Neural progenitor cell (in vitro differentiated cells): ENCODE results near the gene CCDC185. TPM values are rescaled to one million over a fixed set of nuclear protein-coding genes. Genes with fewer than 3 reads are reported as not detected.

Source experiments
- DNase-seq: peaks from one replicate; pipeline ENCODE4 v3.0.0-alpha.2; 2016; ENCODE audit warnings: low spot score
- H2AFZ ChIP-seq: fragments of 200-600 bp; sonication (generic); replicated peaks from 2 replicates; pipeline ENCODE4 v1.6.1; 2016; ENCODE audit warnings: antibody characterized with exemption
- H3F3A ChIP-seq: fragments of 200-600 bp; sonication (generic); 2 replicates; pipeline ENCODE4 v1.6.1; 2016; ENCODE audit warnings: antibody characterized with exemption, low read depth
- H3K27ac ChIP-seq: fragments of 200-600 bp; sonication (generic); 2 replicates; pipeline ENCODE4 v1.5.1; 2016; ENCODE audit warnings: mild to moderate bottlenecking
- H3K27me3 ChIP-seq: fragments of 200-600 bp; sonication (generic); 2 replicates; pipeline ENCODE4 v1.6.1; 2016; ENCODE audit warnings: mild to moderate bottlenecking, moderate library complexity
- H3K36me3 ChIP-seq: fragments of 200-600 bp; sonication (generic); 2 replicates; pipeline ENCODE4 v1.5.1; 2016
- H3K4me1 ChIP-seq: fragments of 200-600 bp; sonication (generic); 2 replicates; pipeline ENCODE4 v1.6.1; 2016; ENCODE audit warnings: mixed run types
- H3K4me2 ChIP-seq: fragments of 200-600 bp; sonication (generic); 2 replicates; pipeline ENCODE4 v1.6.1; 2016
- H3K4me3 ChIP-seq: fragments of 200-600 bp; sonication (generic); 2 replicates; pipeline ENCODE4 v1.5.1; 2016
- H3K79me2 ChIP-seq: fragments of 200-600 bp; sonication (generic); 2 replicates; pipeline ENCODE4 v1.6.1; 2016; ENCODE audit warnings: low read depth
- H3K9ac ChIP-seq: fragments of 200-600 bp; sonication (generic); 2 replicates; pipeline ENCODE4 v1.6.1; 2016
- H3K9me3 ChIP-seq: fragments of 200-600 bp; sonication (generic); 2 replicates; pipeline ENCODE4 v1.5.1; 2016; ENCODE audit warnings: low read depth
- H4K20me1 ChIP-seq: fragments of 200-600 bp; sonication (generic); 2 replicates; pipeline ENCODE4 v1.6.1; 2016; ENCODE audit warnings: low read depth
- H3K27ac Mint-ChIP-seq: 3 replicates; pipeline ENCODE4 v1.8.0; 2021; ENCODE audit warnings: mixed read lengths
- H3K27me3 Mint-ChIP-seq: 2 replicates; pipeline ENCODE4 v1.8.0; 2022; ENCODE audit warnings: low read depth, mild to moderate bottlenecking, inconsistent platforms, moderate library complexity, mixed read lengths; ENCODE audit not compliant: insufficient read depth
- H3K36me3 Mint-ChIP-seq: 3 replicates; pipeline ENCODE4 v1.8.0; 2021; ENCODE audit warnings: mixed read lengths
- H3K4me1 Mint-ChIP-seq: 3 replicates; pipeline ENCODE4 v1.8.0; 2021; ENCODE audit warnings: mixed read lengths
- H3K4me3 Mint-ChIP-seq: 3 replicates; pipeline ENCODE4 v1.8.0; 2021; ENCODE audit warnings: mild to moderate bottlenecking, moderate library complexity, mixed read lengths
- H3K9me3 Mint-ChIP-seq: 3 replicates; pipeline ENCODE4 v1.8.0; 2020; ENCODE audit warnings: mixed read lengths
- EZH2 ChIP-seq: fragments of 200-600 bp; sonication (generic); IDR thresholded peaks from 2 replicates; pipeline ENCODE4 v1.6.1; 2017; ENCODE audit warnings: antibody characterized with exemption, mild to moderate bottlenecking, moderate library complexity
- EZH2phosphoT487 ChIP-seq: fragments of 200-600 bp; sonication (generic); IDR thresholded peaks from 2 replicates; pipeline ENCODE4 v1.6.1; 2017; ENCODE audit warnings: antibody characterized with exemption
- small RNA-seq: library from RNA; depleted of rRNA; stranded (forward); fragments of <200 nt; gene quantifications from one replicate; pipeline ENCODE3, GENCODE V24; 2015
- total RNA-seq: library from RNA; depleted of rRNA; stranded (reverse); fragments of >200 nt; gene quantifications from 2 replicates; pipeline ENCODE4 v1.2.3, GENCODE V29; 2015; ENCODE audit warnings: low replicate concordance
- TF ChIP-seq, protein P1 (sequence below): fragments of 200-600 bp; sonication (generic); IDR thresholded peaks from 2 replicates; pipeline ENCODE4 v1.5.1; 2017; ENCODE audit warnings: antibody characterized with exemption, mild to moderate bottlenecking

The CCDC185 gene
- total RNA-seq, 1 donor from 2014 or later: not detected

DNA sequence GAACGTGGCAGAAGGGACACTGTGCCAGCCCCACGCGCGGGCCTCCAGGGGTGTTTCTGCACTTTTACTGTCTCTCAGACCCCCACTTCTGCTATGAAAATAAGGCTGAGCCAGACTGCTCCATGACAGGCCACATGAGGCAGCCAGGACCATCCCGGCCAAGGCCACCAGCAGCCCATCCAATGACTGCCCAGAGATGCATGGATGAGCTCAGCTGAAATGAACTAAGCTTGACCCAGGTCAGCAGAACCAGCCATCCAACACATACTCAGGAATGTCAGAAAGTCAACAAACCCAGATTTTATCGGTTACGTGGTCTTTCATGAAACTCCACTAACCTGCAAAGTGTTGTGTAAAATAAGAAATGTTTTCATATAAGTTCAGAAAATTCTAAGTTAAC lies 51.2 kb downstream of the CCDC185 start:
- peaks cover 10% of the 10 kb centered on the region for H3K27me3 Mint-ChIP-seq
- no peak overlapping the region for H3K4me3 Mint-ChIP-seq
- peaks cover 4% of the 10 kb centered on the region for H3K9me3 ChIP-seq
- no peaks in the 10 kb centered on the region for H3K36me3 ChIP-seq
- no peak overlapping the region for H3K27ac Mint-ChIP-seq
- no peaks in the 10 kb centered on the region for H4K20me1 ChIP-seq
- DNase-seq: no peak
- no peaks in the 10 kb centered on the region for H3K27me3 ChIP-seq
- H3K79me2 ChIP-seq: no peaks in the 10 kb centered on the region
- TF ChIP-seq, protein P1, sequence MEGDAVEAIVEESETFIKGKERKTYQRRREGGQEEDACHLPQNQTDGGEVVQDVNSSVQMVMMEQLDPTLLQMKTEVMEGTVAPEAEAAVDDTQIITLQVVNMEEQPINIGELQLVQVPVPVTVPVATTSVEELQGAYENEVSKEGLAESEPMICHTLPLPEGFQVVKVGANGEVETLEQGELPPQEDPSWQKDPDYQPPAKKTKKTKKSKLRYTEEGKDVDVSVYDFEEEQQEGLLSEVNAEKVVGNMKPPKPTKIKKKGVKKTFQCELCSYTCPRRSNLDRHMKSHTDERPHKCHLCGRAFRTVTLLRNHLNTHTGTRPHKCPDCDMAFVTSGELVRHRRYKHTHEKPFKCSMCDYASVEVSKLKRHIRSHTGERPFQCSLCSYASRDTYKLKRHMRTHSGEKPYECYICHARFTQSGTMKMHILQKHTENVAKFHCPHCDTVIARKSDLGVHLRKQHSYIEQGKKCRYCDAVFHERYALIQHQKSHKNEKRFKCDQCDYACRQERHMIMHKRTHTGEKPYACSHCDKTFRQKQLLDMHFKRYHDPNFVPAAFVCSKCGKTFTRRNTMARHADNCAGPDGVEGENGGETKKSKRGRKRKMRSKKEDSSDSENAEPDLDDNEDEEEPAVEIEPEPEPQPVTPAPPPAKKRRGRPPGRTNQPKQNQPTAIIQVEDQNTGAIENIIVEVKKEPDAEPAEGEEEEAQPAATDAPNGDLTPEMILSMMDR: no peak
- TF ChIP-seq EZH2: no peak
- TF ChIP-seq EZH2phosphoT487: no peak
- no peak overlapping the region for H2AFZ ChIP-seq
- H3K4me1 ChIP-seq: no peaks in the 10 kb centered on the region
- peaks cover 14% of the 10 kb centered on the region for H3K9me3 Mint-ChIP-seq
- no peak overlapping the region for H3K27ac ChIP-seq
- no peak overlapping the region for H3K9ac ChIP-seq
- H3F3A ChIP-seq: no peaks in the 10 kb centered on the region
- no peaks in the 10 kb centered on the region for H3K4me1 Mint-ChIP-seq
- H3K4me3 ChIP-seq: no peak overlapping the region
- no peaks in the 10 kb centered on the region for H3K36me3 Mint-ChIP-seq
- no peak overlapping the region for H3K4me2 ChIP-seq

Small RNAs within 50 kb of the gene (small RNA-seq; reads per million reads assigned to genes)
- gene RNU4-57P: not detected

Other genes with a start within 250 kb of the CCDC185 start
- 1.6 and 3.5 TPM in 2 replicates for gene SUSD4, start 29.2 kb upstream of the CCDC185 start, total RNA-seq